Measurements from ENCODE around the gene SMOC2. TPM values are rescaled to one million over a fixed set of nuclear protein-coding genes. Genes with fewer than 3 reads are reported as not detected.
"Not testable (repeated sequence)": the region's sequence is repeated elsewhere in the genome, so short reads cannot be mapped to it uniquely, and the experiment has no call there.

SMOC2 gene
- total and polyA plus RNA-seq, 12 donors = 3.0 to 32.0 (median 10.5) TPM

GRCh38 chr6:168609914-168610490, 169.0 kb downstream of the SMOC2 start:
- whole genome bisulfite sequencing, 4 donors = 72 to 79% (median 74%) methylated on average over 9 of the region's 9 CpGs
- intact Hi-C loops (cut with DNase I) = loop anchor here in 1 of 2 donors (10.0 kb wide), 1 partner anchor 275 kb away; no protein-coding TSS in a partner anchor
- TF ChIP-seq POLR2A (IDR thresholded peaks at IDR 0.05) = no peak
- TF ChIP-seq CTCF (IDR thresholded peaks at IDR 0.05) = no peak
- H3K27me3 ChIP-seq = no peaks in the 10 kb centered on the region
- no peak for DNase-seq
- no peak overlapping the region for H3K4me3 ChIP-seq
- no peaks in the 10 kb centered on the region for H3K9me3 ChIP-seq (replicated peaks in 1 of 3)
- no peaks in the 10 kb centered on the region for H3K36me3 ChIP-seq (replicated peaks in 1 of 2)
- no peaks in the 10 kb centered on the region for H3K4me1 ChIP-seq (replicated peaks in 1 of 2)
- no peak overlapping the region for H3K27ac ChIP-seq

- WGBS, 4 donors = 89 to 92% (median 90%) methylated on average over 6 to 11 of the region's 12 CpGs
- intact Hi-C loops (cut with DNase I) = loop anchor here in 1 of 2 donors (10.0 kb wide), 1 partner anchor 274 kb away; no protein-coding TSS in a partner anchor
- H3K36me3 ChIP-seq (replicated peaks in 1 of 2); H3K27me3 ChIP-seq; DNase-seq; H3K4me1 ChIP-seq (replicated peaks in 1 of 2); H3K4me3 ChIP-seq; H3K9me3 ChIP-seq (replicated peaks in 1 of 3); H3K27ac ChIP-seq: not testable (repeated sequence)
Measured at GRCh38 chr6:168610966-168611365, 170.0 kb downstream of the SMOC2 start.

- H3K4me1 ChIP-seq (replicated peaks in 1 of 2) = no peaks in the 10 kb centered on the region
- no peaks in the 10 kb centered on the region for H3K9me3 ChIP-seq (replicated peaks in 1 of 3)
- intact Hi-C loops (cut with DNase I) = loop anchor here in 1 of 2 donors (10.0 kb wide), 1 partner anchor 273 kb away; no protein-coding TSS in a partner anchor
- no peaks in the 10 kb centered on the region for H3K36me3 ChIP-seq (replicated peaks in 1 of 2)
- no peak overlapping the region for H3K4me3 ChIP-seq
- no peak for DNase-seq
- H3K27me3 ChIP-seq = no peaks in the 10 kb centered on the region
- WGBS, 4 donors = 93 to 100% (median 97%) methylated on average over 1 to 14 of the region's 14 CpGs
- no peak overlapping the region for H3K27ac ChIP-seq
- TF ChIP-seq POLR2A (IDR thresholded peaks at IDR 0.05) (no peak), CTCF (IDR thresholded peaks at IDR 0.05) (no peak)
Measured at GRCh38 chr6:168611691-168612090, 170.7 kb downstream of the SMOC2 start.

- intact Hi-C loops (cut with DNase I) = loop anchor here in 1 of 2 donors (10.0 kb wide), 1 partner anchor 272 kb away; no protein-coding TSS in a partner anchor
- Histone ChIP-seq H3K27me3 (no peaks in the 10 kb centered on the region), H3K36me3 (replicated peaks in 1 of 2) (no peaks in the 10 kb centered on the region), H3K27ac (no peak overlapping the region), H3K4me3 (no peak overlapping the region), H3K9me3 (replicated peaks in 1 of 3) (no peaks in the 10 kb centered on the region), H3K4me1 (replicated peaks in 1 of 2) (no peaks in the 10 kb centered on the region)
- DNase-seq = no peak
- no peak for TF ChIP-seq CTCF (IDR thresholded peaks at IDR 0.05)
- 91 to 98% (median 95%) methylated on average over 11 to 13 of the region's 13 CpGs for WGBS, 4 donors
Measured at GRCh38 chr6:168612586-168612985, 171.6 kb downstream of the SMOC2 start.

- H3K36me3 ChIP-seq (replicated peaks in 1 of 2) = no peaks in the 10 kb centered on the region
- H3K4me1 ChIP-seq (replicated peaks in 1 of 2) = no peaks in the 10 kb centered on the region
- no peak overlapping the region for H3K4me3 ChIP-seq
- DNase-seq = no peak
- TF ChIP-seq CTCF (IDR thresholded peaks at IDR 0.05) (no peak), POLR2A (IDR thresholded peaks at IDR 0.05) (no peak)
- H3K27me3 ChIP-seq = no peaks in the 10 kb centered on the region
- intact Hi-C loops (cut with DNase I) = loop anchor here in 1 of 2 donors (10.0 kb wide), 1 partner anchor 269 kb away; no protein-coding TSS in a partner anchor
- no peaks in the 10 kb centered on the region for H3K9me3 ChIP-seq (replicated peaks in 1 of 3)
- no peak overlapping the region for H3K27ac ChIP-seq
- WGBS, 4 donors = 84 to 93% (median 92%) methylated on average over 6 of the region's 6 CpGs
Measured at GRCh38 chr6:168615837-168616236, 174.9 kb downstream of the SMOC2 start.
